Urinary bladder (tissue), 4 donors: ENCODE measurements around the gene LRRC26. TPM values are rescaled to one million over a fixed set of nuclear protein-coding genes. Genes with fewer than 3 reads are reported as not detected.

Experiments
- DNase-seq: peaks from one replicate; pipeline ENCODE4 v3.0.0-alpha.2; 2015; ENCODE audit errors: extremely low spot score
- H3K27ac ChIP-seq: one replicate; pipeline ENCODE4 v1.5.1; 2013; ENCODE audit warnings: low read depth, mild to moderate bottlenecking, moderate library complexity
- H3K36me3 ChIP-seq: one replicate; pipeline ENCODE4 v1.6.1; 2013; ENCODE audit warnings: mild to moderate bottlenecking, moderate library complexity; ENCODE audit not compliant: insufficient read depth
- H3K4me1 ChIP-seq: one replicate; pipeline ENCODE4 v1.6.1; 2013; ENCODE audit warnings: mild to moderate bottlenecking, moderate library complexity; ENCODE audit not compliant: insufficient read depth
- H3K4me3 ChIP-seq: one replicate; pipeline ENCODE4 v1.5.1; 2013; ENCODE audit warnings: low read depth, low read length
- WGBS: extraction: QIAGEN DNeasy Blood & Tissue Kit; methylation state at CpG from one replicate; pipeline ENCODE4 v1.1.7; 2013; 5-methylcytosine and 5-hydroxymethylcytosine counted together
- polyA plus RNA-seq: library from polyadenylated mRNA; stranded (reverse); fragments of 200-250 nt; gene quantifications from one replicate; pipeline ENCODE4 v1.2.3, GENCODE V29; 2013
- total RNA-seq: library from RNA; depleted of rRNA; stranded (reverse); fragments of >200 nt; gene quantifications from one replicate; pipeline ENCODE4 v1.2.3, GENCODE V29; 2014
- donor health status: healthy with polysubstance abuse.
- donor health status: healthy.

LRRC26 gene
- total and polyA plus RNA-seq, 2 donors = not detected

DNA sequence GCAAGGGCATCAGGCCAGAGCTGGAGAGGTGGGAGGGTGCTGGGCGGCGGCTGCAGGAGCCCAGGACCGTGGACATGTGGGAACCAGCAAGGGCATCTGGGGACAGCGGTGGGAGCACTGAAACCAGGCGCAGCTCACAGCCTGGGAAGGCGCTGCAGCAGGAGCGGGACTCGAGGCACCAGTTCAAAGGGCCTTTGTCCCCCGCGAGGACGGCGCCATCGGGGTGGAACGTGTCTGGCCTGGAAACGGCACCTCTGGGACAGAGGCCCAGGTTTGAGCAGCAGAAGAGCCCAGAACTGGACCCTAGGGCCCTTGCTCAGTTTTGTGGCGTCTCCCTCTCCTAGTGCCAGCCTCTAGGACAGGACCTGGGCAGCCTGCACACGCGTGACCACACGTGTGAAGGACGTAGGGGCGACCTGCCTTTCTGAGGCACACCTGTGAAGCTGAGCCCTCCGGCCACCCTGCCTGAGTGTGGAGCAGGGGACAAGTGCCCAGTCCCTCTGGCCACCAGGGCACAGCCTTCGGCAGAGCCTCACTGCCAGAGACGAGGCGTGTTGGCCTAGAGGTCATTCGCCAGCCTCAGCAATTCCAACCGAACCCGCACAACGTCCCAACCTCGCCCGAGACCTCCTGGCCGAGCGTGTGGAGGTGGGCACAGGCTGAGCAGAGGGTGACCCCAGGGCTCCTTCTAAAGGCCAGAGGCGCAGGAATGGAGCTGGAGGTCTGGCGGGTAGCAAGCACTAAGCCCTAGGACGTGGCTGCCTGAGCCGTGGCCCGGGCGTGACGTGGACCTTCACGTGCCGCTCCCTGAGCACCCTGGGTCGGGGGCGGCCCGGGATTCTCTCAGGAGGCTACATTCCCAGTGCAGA, 4.2 kb upstream of the LRRC26 start:
- no peak for DNase-seq
- Histone ChIP-seq H3K36me3 (no peaks in the 10 kb centered on the region), H3K4me3 (no peak overlapping the region), H3K4me1 (peaks cover 3% of the 10 kb centered on the region), H3K27ac (no peak overlapping the region)
- 84% methylated on average over 45 of the region's 45 CpGs for WGBS

DNA sequence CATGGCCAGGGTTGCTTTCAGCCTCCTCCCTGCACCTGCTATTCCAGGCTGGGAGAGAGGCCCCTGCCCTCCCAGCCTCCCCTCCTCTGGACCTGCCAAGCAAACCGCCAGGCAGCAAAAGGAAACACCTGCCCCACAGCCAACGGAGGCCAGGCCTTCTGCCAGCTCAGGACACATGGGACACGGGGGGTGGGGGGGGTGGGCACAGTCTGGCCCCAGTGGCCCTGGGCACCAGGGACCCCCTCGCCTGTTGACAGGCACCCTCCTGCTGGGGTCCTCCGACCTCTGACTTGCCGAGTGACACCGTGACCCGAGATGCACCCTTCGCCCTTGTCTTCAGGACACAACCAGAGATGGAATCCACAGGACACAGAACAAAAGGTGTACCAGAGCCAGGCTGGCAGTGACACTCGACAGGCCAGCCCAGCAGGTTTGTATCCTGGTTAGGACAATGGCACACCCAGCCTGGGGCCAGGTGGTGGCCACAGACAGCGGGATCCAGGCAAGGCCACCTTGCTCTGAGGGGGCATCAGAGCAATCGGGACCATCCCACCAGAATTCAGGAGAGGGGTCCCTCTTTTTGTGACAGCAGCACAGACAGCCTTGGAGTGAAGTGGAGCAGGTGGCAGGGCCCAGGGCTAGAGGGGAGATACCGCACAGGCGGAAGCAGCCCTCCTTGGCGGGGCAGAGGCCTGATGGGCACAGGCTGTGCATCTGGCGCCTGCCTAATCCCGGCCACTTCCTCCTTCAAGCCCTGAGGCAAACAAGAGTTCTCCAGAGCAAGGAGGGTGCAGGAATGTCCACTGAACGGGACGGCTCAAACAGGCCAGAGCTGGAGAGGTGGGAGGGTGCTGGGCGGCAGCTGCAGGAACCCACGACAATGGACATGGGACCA, 3.3 kb upstream of the LRRC26 start:
- no peak for DNase-seq
- WGBS = 63% methylated on average over 21 of the region's 21 CpGs
- no peaks in the 10 kb centered on the region for H3K36me3 ChIP-seq
- peaks cover 3% of the 10 kb centered on the region for H3K4me1 ChIP-seq
- H3K27ac ChIP-seq = no peak overlapping the region
- H3K4me3 ChIP-seq = no peak overlapping the region

DNA sequence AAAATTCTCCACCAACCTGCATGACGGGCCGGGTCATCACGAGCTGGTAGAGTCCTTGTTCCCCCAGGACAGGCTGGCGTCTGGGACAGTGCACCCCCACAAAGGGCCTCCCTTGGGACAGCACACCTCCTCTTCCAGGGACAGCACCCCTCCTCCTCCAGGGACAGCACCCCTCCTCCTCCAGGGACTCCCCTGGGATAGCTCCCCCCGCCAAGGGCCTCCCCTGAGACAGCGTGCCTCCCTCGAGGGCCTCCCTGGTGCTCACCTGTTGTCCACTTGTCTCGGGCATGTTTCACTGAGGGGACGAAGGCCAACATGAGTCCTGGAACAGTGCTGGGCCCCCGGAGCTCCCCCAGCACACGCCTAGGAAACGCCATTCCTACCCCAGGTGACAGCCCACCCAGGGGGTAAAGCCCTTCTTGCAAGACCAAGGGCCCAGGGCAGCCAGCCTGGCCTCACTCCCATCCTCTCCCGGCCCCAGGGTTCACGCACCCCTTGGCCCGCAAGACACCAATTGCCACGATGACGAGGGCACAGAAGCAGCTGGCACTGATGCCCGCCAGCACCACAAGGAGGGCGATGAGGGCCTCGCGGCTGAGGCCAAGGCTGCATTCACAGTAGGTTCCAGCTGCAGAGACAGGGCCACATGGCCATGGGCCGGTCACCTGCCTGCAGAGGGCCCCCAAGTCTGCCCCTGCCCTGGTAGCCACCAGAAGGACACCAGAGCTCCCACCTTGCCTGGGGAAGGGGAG, 1.5 kb upstream of the LRRC26 start:
- H3K36me3 ChIP-seq = no peaks in the 10 kb centered on the region
- WGBS = 84% methylated on average over 22 of the region's 22 CpGs
- peaks cover 3% of the 10 kb centered on the region for H3K4me1 ChIP-seq
- H3K27ac ChIP-seq = no peak overlapping the region
- no peak overlapping the region for H3K4me3 ChIP-seq
- no peak for DNase-seq

DNA sequence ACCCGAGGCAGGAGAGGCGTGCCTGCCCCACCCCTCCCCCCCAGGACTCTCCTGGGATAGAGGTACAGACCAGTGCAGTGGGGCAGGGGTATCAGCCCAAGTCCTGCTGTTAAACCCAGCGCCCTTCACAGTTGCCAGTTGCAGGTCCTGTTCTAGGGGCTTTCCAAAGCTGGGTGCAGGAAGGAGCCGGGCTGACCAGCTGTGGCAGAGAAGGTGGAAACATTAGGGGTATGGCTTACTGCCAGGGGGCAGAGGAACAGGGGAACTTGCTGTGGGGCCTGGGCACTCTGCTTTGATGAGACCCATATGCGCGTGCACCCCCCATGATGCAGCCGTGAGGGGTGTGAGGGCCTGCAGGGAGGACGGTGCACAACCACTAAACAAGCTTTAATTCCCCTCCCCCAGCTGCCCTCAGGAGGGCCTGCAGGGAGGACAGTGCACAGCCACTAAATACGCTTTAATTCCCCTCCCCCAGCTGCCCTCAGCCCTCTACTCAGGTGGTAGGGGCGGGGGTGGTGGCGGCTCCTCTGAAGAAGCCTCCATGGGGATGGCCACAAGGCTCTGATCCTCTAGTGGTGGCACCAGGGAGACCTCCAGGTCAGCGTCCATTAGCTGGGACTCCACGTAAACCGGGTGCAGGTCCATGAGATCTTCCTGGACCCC, 766 bp upstream of the LRRC26 start:
- Histone ChIP-seq H3K4me3 (no peak overlapping the region), H3K27ac (no peak overlapping the region), H3K4me1 (peaks cover 3% of the 10 kb centered on the region), H3K36me3 (no peaks in the 10 kb centered on the region)
- no peak for DNase-seq
- 41% methylated on average over 14 of the region's 14 CpGs for WGBS

DNA sequence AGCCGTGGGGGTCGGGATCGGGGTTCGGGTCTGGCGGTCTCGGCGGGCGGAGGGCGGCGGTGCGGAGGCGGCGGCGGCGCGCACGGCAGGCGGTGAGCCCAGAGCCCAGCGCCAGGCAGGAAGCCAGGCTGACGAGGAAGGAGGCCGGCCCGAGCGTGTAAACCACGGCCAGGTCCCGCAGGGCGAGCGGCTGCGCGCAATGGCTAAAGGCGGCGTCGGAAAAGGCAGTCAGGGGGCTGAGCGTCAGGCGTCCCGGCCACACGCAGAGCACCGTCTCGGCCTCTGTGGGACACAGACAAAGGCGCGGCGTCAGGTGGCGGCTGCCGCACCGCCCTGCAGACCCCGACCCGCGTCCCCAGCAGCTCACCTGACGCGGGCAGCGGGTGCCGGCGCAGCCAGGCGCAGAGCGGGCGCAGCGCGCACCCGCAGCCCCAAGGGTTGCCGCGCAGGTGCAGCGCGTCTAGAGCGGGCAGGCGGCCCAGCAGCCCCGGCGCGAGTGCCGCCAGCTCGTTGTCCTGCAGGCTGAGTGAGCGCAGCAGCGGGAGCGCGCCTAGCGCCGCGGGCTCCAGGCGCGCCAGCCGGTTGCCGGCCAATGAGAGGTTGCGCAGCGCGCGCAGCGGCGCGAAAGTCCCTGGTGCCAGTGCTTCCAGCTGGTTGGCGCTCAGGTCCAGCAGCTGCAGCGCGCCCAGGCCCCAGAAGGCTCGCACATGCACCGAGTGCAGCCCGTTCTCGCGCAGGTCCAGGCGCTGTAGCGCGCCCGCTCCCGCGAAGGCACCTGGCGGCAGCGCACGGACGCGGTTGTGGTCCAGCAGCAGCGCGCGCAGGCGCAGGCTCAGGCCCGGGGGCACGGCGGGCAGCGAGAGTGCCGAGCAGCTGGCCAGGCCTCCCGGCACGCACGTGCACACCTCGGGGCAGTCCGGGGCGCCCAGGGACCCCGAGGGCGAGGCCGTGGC, 671 bp downstream of the LRRC26 start:
- Histone ChIP-seq H3K4me1 (peaks cover 3% of the 10 kb centered on the region), H3K36me3 (no peaks in the 10 kb centered on the region), H3K27ac (no peak overlapping the region), H3K4me3 (peak overlapping the region; percentile 40)
- WGBS = under 1% methylated on average over 124 of the region's 124 CpGs
- no peak for DNase-seq

DNA sequence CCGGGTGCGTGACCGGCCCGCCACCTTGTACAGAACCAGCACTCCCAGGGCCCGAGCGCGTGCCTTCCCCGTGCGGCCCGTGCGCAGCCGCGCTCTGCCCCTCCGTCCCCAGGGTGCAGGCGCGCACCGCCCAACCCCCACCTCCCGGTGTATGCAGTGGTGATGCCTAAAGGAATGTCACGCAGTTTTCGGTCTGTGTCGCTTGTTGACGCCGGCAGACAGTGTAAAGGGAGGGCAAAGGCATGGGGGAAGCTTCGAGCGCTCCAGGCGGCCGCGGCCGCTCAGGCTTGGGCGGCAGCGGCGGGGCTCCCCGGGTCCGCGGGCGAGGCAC, 1.3 kb downstream of the LRRC26 start:
- WGBS = under 1% methylated on average over 36 of the region's 36 CpGs
- Histone ChIP-seq H3K36me3 (no peaks in the 10 kb centered on the region), H3K4me3 (peak overlapping the region; percentile 40), H3K27ac (no peak overlapping the region), H3K4me1 (peaks cover 3% of the 10 kb centered on the region)
- no peak for DNase-seq

DNA sequence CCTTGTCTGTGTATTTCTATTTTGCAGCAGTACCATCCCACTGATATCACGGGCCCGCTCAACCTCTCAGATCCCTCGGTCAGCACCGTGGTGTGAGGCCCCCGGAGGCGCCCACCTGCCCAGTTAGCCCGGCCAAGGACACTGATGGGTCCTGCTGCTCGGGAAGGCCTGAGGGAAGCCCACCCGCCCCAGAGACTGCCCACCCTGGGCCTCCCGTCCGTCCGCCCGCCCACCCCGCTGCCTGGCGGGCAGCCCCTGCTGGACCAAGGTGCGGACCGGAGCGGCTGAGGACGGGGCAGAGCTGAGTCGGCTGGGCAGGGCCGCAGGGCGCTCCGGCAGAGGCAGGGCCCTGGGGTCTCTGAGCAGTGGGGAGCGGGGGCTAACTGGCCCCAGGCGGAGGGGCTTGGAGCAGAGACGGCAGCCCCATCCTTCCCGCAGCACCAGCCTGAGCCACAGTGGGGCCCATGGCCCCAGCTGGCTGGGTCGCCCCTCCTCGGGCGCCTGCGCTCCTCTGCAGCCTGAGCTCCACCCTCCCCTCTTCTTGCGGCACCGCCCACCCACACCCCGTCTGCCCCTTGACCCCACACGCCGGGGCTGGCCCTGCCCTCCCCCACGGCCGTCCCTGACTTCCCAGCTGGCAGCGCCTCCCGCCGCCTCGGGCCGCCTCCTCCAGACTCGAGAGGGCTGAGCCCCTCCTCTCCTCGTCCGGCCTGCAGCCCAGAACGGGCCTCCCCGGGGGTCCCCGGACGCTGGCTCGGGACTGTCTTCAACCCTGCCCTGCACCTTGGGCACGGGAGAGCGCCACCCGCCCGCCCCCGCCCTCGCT, 1.9 kb downstream of the LRRC26 start:
- DNase-seq = no peak
- Histone ChIP-seq H3K4me3 (no peak overlapping the region), H3K4me1 (peaks cover 3% of the 10 kb centered on the region), H3K27ac (no peak overlapping the region), H3K36me3 (no peaks in the 10 kb centered on the region)
- WGBS = 8% methylated on average over 57 of the region's 57 CpGs

DNA sequence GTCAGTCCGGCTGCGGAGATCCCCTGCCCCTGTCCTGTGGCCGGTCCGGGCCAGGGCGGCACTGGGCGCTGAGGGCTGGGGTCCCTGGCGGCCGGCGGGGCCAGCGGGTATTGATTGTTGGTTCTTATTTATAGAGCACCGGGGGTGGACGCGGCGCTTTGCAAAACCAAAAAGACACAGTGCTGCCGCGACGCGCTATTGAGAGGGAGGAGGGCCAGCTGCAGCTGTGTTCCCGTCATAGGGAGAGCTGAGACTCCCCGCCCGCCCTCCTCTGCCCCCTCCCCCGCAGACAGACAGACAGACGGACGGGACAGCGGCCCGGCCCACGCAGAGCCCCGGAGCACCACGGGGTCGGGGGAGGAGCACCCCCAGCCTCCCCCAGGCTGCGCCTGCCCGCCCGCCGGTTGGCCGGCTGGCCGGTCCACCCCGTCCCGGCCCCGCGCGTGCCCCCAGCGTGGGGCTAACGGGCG, 2.5 kb downstream of the LRRC26 start:
- WGBS = 27% methylated on average over 44 of the region's 44 CpGs
- Histone ChIP-seq H3K4me3 (no peak overlapping the region), H3K36me3 (no peaks in the 10 kb centered on the region), H3K4me1 (peaks cover 4% of the 10 kb centered on the region), H3K27ac (no peak overlapping the region)
- no peak for DNase-seq

DNA sequence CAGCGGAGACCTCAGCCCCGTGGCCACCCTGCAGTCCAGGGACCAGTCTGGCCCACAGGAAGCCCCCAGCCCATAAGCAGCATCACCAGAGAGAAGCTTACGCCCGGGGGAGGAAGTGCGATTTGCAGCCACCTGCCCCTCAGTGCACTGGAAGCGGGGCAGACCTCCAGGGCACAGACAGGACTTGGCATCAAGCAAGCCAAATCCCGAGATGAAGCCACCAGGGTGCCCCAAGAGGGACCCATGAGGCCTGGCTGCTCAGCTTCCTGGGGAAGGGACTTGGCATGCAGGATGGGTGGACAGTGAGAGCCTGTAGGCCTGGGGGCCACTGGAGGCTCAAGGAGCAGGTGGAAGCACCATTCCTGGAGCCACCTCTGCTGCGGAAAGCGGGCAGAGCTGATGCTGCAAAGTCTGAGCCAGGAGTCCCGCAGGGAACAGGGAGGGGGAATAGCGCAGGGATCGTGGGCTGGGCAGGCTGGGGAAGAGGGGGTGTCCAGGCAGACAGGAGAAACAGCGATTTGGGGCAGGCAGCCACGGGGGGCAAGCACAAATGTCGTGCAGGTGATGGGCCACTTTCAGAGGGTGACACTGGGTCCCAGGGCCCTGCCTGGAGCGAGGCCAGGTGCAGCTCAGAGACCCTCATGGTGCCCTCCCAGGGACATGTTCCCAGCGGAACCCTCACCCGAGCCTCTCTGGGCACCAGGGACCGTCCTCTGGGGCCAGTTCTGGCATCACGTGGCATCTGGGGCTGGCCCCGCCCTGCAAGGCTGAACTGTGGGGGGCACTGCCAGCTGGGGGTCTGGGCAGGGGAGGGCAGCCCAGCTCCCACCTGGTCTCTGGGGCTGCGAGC, 3.2 kb downstream of the LRRC26 start:
- no peak for DNase-seq
- Histone ChIP-seq H3K4me3 (no peak overlapping the region), H3K27ac (no peak overlapping the region), H3K4me1 (peaks cover 4% of the 10 kb centered on the region), H3K36me3 (no peaks in the 10 kb centered on the region)
- 71% methylated on average over 22 of the region's 22 CpGs for WGBS

DNA sequence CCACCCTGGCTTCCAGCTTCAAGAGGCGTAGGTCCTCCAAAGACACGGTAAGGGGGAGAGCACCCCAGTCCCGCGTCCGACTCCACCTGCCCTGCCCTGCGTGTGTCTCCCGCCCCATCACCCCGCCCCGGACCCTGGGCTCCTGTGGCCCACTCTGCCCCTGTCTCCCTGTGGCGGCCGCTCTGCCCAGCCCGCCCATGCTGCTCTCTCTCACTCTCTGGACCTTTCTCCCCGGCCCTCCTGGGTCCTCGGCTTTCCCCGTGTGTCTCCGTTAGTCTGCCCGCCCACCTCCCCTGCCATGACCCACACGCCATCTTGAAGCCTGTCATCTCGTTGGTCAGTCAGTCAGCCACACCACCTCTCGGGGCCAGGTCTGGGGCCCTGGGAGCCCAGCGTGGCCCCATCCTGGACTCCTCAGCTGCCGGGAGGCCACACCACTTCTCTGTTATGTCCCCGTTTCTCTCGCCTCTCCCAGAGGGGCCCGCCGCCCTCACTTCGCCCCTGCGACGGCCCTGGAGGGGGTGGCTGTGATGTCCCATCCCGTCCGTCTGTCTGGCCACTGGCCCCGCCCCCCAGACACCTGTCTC, 4.5 kb downstream of the LRRC26 start:
- peaks cover 4% of the 10 kb centered on the region for H3K4me1 ChIP-seq
- 81% methylated on average over 32 of the region's 32 CpGs for whole genome bisulfite sequencing

More for the DNA sequence above, 4.5 kb downstream of the LRRC26 start:
- H3K36me3 ChIP-seq = no peaks in the 10 kb centered on the region
- no peak for DNase-seq
- H3K27ac ChIP-seq = no peak overlapping the region
- no peak overlapping the region for H3K4me3 ChIP-seq
